WERI-Rb-1 (cell line): ENCODE results near the gene MROH2A.

ENCODE experiments used
- DNase-seq: peaks from one replicate; pipeline ENCODE4 v3.0.0-alpha.2; 2020
- H3K27ac ChIP-seq: fragments of 250-450 bp; sonication (Bioruptor Pico); 2 replicates; pipeline ENCODE4 v1.5.1; 2020; ENCODE audit warnings: mild to moderate bottlenecking, moderate library complexity
- H3K27me3 ChIP-seq: fragments of 250-450 bp; sonication (Bioruptor Pico); 2 replicates; pipeline ENCODE4 v1.5.1; 2021; ENCODE audit warnings: mild to moderate bottlenecking, low read depth, moderate library complexity; ENCODE audit not compliant: insufficient read depth, severe bottlenecking
- H3K36me3 ChIP-seq: fragments of 250-450 bp; sonication (Bioruptor Pico); 2 replicates; pipeline ENCODE4 v1.5.1; 2020; ENCODE audit warnings: mild to moderate bottlenecking, moderate library complexity
- H3K4me3 ChIP-seq: 2 replicates; pipeline ENCODE4 v1.5.1; 2011; ENCODE audit warnings: low read depth, mild to moderate bottlenecking, control low read depth, low read length
- H3K9me3 ChIP-seq: fragments of 250-450 bp; sonication (Bioruptor Pico); 2 replicates; pipeline ENCODE4 v1.5.1; 2021; ENCODE audit warnings: mild to moderate bottlenecking, moderate library complexity; ENCODE audit not compliant: severe bottlenecking
- CTCF ChIP-seq: IDR thresholded peaks from 2 replicates; pipeline ENCODE4 v1.5.1; 2011; ENCODE audit warnings: low read depth, mild to moderate bottlenecking, control low read depth, inconsistent platforms, low read length

The MROH2A gene

GRCh38 chr2:233847248-233847898 lies 69.2 kb downstream of the MROH2A start:
- DNase-seq: no peak
- TF ChIP-seq CTCF: no peak
- H3K36me3 ChIP-seq: peaks cover 99% of the 10 kb centered on the region
- H3K4me3 ChIP-seq: no peak overlapping the region
- no peaks in the 10 kb centered on the region for H3K9me3 ChIP-seq
- no peak overlapping the region for H3K27ac ChIP-seq
- H3K27me3 ChIP-seq: no peaks in the 10 kb centered on the region

GRCh38 chr2:233848276-233848675 lies 70.1 kb downstream of the MROH2A start:
- H3K27ac ChIP-seq: no peak overlapping the region
- DNase-seq: no peak
- TF ChIP-seq CTCF: no peak
- peaks cover 100% of the 10 kb centered on the region for H3K36me3 ChIP-seq
- no peak overlapping the region for H3K4me3 ChIP-seq
- H3K9me3 ChIP-seq: no peaks in the 10 kb centered on the region
- H3K27me3 ChIP-seq: no peaks in the 10 kb centered on the region

- no peak for DNase-seq
- Histone ChIP-seq H3K27ac (no peak overlapping the region), H3K27me3 (no peaks in the 10 kb centered on the region), H3K4me3 (no peak overlapping the region), H3K9me3 (no peaks in the 10 kb centered on the region), H3K36me3 (peaks cover 94% of the 10 kb centered on the region)
- no peak for TF ChIP-seq CTCF
Observed at GRCh38 chr2:233849607-233850271, 71.6 kb downstream of the MROH2A start.

- H3K27me3 ChIP-seq: no peaks in the 10 kb centered on the region
- peaks cover 84% of the 10 kb centered on the region for H3K36me3 ChIP-seq
- no peak overlapping the region for H3K27ac ChIP-seq
- no peak for TF ChIP-seq CTCF
- H3K4me3 ChIP-seq: no peak overlapping the region
- H3K9me3 ChIP-seq: no peaks in the 10 kb centered on the region
- no peak for DNase-seq
Observed at GRCh38 chr2:233850745-233851144, 72.6 kb downstream of the MROH2A start.

GRCh38 chr2:233851169-233851568 lies 73.0 kb downstream of the MROH2A start:
- DNase-seq: no peak
- Histone ChIP-seq H3K9me3 (no peaks in the 10 kb centered on the region), H3K4me3 (no peak overlapping the region), H3K36me3 (peaks cover 80% of the 10 kb centered on the region), H3K27ac (no peak overlapping the region), H3K27me3 (no peaks in the 10 kb centered on the region)
- TF ChIP-seq CTCF: no peak

GRCh38 chr2:233852056-233852455 lies 73.9 kb downstream of the MROH2A start:
- H3K27ac ChIP-seq: no peak overlapping the region
- peaks cover 71% of the 10 kb centered on the region for H3K36me3 ChIP-seq
- H3K9me3 ChIP-seq: no peaks in the 10 kb centered on the region
- H3K4me3 ChIP-seq: no peak overlapping the region
- TF ChIP-seq CTCF: no peak
- no peak for DNase-seq
- no peaks in the 10 kb centered on the region for H3K27me3 ChIP-seq
